HL-60/S4 treated with phorbol 12-myristate 13-acetate at 8.2 ng/mL for 4 days and 3 days (cell line): ENCODE data around the gene SARNP.
"Not testable (repeated sequence)": the region's sequence is repeated elsewhere in the genome, so short reads cannot be mapped to it uniquely, and the experiment has no call there.

Experiments
- in situ Hi-C: fragments of 300-500 bp; cut with MboI; formaldehyde crosslinking; loops from 2 replicates; pipeline ENCODE4 v1.15.0; 2022; ENCODE audit warnings: low sequenced_read_pairs

Gene SARNP

DNA sequence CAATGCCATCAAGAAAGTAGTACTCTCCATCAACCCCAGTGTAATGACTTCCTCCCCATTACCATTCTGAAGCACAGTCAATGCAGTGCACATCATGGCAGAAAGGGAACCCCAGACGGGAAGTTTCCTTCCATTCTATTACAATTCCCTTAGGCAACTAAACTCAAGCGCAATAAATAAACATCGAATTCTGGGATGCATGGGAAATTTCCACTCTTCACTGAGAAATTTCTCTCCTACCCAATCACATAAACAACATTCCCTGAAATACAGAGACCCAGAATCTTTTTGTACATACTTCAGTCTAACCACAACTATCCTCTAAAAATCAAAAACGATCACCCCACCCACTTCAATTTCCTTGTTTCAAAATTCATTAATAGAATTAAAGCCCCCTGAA is 20.0 kb downstream of the SARNP start:
- in situ Hi-C loops, result no loop called here

DNA sequence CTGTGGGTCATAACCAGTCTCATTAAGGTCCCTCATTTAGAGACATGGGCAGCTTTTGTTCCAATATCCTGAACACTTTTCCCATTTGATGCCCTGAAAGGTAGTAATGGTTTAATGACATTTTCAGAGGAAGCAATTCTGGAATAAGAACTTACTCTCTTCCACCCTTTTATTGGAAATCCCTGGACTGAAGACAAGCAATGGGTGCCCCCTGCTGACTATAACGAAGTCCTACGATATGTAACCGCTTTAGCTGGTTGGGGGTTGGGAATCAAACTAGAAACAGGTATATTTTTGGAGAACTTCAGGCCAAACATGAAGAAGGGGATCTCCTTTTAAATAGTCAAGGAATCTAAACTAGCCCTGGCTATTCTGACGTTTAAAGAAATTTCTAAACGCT is 20.5 kb downstream of the SARNP start:
- in situ Hi-C loops, result no loop called here

GRCh38 chr12:55795950-55796349 is 21.6 kb downstream of the SARNP start:
- in situ Hi-C loops, result no loop called here

GRCh38 chr12:55789893-55790292 is 27.6 kb downstream of the SARNP start:
- in situ Hi-C loops, result no loop called here

DNA sequence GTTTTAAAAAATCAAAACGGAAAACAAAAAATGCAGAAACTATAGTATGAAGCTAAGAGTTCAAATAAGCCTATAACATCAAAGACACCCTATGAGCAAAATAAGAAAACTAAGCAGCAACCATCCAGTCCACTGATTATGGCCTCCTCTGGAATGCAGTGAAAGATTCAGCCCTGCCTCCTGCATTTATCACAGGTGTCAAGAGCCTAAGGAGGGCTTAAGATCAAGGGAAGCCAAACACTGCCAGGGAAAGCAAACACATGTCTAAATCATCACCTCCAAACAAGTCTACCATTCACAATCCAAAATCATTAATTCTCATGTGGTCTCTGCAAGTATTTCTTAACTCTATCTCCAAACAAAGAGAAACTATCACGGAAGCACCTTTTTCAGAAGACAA is 28.4 kb downstream of the SARNP start:
- in situ Hi-C loops, result no loop called here

DNA sequence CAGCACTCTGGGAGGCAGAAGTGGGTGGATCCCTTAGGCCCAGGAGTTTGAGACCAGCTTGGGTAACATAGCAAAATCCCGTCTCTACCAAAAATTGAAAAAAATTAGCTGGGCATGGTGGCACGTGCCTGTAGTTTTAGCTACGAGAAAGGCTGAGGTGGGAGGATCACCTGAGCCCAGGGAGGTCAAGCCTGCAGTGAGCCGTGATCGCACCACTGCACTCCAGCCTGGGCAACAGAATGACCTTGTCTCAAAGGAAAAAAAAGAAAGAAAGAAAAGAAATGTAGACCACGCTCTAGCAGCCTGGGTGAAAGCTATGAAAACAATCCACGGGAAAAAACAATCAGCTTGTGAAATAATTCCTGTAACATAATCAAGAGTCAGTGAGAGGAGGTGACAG is 29.0 kb downstream of the SARNP start:
- in situ Hi-C loops, result no loop called here

GRCh38 chr12:55780685-55781084 is 36.8 kb downstream of the SARNP start:
- in situ Hi-C loops, result no loop called here

GRCh38 chr12:55777856-55778255 is 39.7 kb downstream of the SARNP start:
- in situ Hi-C loops, result no loop called here

GRCh38 chr12:55771736-55772135 is 45.8 kb downstream of the SARNP start:
- in situ Hi-C loops, result no loop called here

GRCh38 chr12:55767156-55767555 is 50.4 kb downstream of the SARNP start:
- in situ Hi-C loops, result no loop called here

GRCh38 chr12:55765736-55766290 is 51.7 kb downstream of the SARNP start:
- in situ Hi-C loops, result no loop called here

- in situ Hi-C loops, result no loop called here
Measured at GRCh38 chr12:55762646-55763045, 54.9 kb downstream of the SARNP start.

DNA sequence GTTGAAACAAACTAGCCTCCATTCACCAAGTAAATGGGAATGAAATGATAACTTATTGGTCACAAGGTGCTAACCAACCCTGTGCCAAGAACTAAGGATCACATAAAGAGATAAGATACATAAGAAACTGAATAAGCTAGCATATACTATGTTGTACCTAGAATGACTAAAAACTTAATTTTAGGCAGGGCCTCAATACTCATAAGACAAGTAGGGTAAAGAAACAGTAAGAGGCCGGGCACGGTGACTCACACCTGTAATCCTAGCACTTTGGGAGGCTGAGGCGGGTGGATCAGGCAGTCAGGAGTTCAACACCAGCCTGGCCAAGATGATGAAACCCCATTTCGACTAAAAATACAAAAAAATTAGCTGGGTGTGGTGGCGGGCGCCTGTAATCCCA is 56.9 kb downstream of the SARNP start:
- in situ Hi-C loops, result no loop called here

DNA sequence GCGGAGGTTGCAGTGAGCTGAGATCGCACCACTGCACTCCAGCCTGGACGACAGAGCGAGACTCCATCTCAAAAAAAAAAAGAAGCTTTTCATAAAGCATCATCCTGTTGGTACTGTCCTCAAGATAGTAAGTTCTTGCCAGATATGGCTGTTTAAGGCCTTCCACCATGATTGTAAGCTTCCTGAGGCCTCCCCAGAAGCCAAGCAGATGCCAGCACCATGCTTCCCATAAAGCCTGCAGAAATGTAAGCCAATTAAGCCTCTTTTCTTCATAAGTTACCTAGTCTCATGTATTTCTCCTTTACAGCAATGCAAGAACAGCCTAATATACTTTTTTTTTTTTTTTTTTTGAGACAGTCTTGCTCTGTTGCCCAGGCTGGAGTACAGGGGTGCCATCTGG is 58.9 kb downstream of the SARNP start:
- in situ Hi-C loops, result not testable (repeated sequence)

DNA sequence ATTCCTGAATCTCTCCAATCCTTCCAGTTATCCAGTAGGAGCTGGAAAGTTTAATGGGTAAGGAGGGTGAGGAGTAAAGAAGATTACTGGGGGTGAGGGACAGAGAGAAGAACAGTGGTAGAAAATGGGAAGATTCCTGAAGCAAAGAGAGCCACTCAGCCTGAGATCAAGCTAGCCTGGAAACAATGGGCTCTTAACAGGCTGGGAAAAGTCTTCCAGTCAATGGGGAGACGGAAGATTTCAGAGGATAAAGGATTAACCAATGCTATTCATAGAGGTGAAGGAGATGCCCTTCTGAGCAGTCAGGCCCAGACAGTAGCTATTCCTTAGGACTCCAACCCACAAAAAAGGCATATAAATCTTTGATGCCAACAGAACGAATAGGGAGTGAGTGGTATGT is 59.8 kb downstream of the SARNP start:
- in situ Hi-C loops, result no loop called here

DNA sequence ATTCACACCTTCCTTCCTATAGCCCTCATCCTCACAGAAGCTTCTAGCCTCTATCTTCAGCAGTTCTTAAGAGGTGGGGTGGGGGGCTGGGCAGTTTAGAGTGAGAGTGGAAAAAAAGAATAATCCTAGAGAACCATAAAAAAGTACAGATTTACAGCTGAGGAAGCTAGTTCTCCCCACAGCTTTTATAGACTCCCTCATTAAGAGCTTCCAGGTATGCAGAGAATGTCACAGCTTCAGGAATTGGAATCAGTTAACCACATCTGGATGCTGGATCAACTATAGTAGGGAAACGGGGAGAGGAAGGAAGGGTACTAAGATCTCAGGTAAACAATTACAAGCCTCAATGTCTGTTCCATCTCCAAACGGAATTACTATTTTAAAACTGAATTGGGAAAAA is 62.3 kb downstream of the SARNP start:
- in situ Hi-C loops, result no loop called here

DNA sequence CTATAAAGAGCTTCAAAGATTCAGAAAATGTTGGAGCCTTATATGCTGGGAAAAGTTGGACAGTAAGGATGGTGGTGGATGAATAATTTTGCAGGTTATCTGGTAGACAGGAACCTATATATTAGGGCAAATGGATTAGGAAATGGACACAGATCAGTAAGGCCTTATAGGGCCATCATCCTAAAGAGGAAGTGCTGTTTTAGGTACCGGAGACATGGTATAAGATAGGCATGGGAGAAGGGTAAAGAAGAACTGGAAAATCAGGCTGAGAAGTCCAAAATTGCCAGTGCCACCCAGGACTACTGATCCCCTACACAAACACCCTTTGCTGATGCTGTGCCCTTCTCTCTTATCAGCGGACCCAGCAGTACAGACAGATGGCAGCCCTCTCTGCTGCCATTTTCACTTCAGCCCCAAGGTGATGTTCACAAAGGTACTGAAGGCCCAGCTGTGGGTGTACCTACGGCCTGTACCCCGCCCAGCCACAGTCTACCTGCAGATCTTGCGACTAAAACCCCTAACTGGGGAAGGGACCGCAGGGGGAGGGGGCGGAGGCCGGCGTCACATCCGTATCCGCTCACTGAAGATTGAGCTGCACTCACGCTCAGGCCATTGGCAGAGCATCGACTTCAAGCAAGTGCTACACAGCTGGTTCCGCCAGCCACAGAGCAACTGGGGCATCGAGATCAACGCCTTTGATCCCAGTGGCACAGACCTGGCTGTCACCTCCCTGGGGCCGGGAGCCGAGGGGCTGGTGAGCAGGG is 69.1 kb downstream of the SARNP start:
- in situ Hi-C loops, result loop anchor here (25.0 kb wide), 1 partner anchor 189 kb away; the partner anchor contains the start of genes DGKA and PYM1

DNA sequence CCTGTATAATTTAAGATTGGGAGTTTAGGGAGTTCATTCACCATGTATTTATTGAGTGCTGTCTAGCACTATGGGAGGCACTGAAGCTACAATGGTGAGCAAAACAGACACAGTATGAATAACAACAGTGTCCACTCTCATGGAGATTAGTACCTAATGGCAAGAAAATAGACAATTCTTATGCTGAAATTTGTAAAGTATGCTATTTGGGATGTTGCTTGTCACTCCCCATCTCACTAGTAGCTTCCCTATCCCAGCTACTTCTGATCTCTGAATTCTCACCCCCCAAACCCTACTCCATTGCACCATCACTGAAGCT is 70.7 kb downstream of the SARNP start:
- in situ Hi-C loops, result loop anchor here (25.0 kb wide), 1 partner anchor 190 kb away; the partner anchor contains the start of genes DGKA and PYM1

DNA sequence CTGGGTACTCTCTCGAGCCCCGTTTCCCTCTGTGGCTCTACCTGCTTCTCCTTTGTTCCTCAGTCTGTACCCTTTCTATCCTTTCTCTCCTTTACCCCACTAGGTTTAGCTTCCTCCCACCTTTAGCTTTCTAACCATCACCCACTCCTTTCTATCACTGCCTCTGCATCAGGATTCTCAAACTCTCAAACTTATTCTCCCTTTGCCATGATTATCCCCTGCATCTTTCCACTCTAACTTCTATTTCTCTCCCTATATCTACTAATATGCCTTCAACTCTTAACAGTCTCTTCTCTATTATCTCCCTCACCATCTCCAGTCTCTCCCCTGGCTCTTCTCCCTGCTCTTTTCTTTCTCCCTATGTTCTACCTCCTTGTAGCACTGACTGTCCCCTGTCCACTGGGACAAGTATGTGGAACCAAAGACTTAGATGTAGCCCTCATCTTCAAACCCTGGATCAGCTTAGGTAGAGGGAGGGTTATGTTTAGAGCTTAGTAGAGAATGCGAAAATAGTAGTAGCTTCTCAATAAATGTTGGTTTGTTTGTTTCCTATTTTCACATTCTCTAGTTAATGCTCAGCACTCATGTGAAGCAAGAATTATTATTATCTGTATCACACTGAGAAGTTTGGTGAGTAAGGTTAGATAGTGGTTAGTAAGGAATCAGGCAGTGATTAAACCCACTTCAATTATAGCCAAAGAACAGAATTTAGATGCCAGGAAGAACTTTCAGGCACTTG is 71.2 kb downstream of the SARNP start:
- in situ Hi-C loops, result loop anchor here (25.0 kb wide), 1 partner anchor 191 kb away; the partner anchor contains the start of genes DGKA and PYM1

DNA sequence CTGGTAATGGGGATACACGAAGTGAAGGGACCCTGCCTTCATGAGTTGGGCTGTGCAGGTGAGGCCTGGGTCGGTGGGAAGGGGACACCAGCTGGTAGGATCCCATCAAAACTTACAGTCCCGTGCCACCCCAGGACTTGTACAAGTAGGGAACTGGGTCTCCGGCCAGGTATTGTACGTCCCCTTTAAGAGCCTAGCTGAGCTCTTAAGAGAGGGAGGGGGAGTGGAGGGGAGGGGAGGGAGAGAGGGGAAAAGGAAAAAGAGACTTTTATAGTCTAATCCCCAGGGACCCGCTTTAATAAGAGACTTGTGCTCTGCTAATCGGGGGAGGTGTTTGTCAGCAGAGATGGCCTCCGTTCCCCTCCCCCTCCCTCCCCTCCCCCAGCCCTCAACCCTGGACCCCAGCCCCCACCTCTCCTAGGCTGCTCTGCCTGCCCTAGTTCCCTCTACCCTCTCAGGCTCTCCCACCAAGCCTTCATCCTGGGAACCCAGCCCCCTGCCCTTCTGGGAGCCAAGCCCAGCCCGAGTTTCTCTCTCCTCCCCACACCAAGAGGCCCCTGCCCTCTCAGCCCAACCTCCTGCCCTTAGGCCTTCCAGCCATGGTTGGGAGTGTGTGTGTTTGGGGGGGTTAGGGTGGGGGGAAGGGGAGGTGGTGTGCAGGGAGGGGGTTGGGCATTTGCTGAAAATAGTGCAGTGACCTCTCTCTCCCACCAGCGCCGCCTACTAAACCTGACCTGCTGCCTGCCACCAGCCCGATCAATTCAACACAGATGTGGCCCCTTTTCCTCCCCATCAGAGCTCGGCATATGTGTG is 72.0 kb downstream of the SARNP start:
- in situ Hi-C loops, result loop anchor here (25.0 kb wide), 1 partner anchor 192 kb away; the partner anchor contains the start of genes DGKA and PYM1
